ENCODE data around the gene TLE6.
"Not testable (repeated sequence)": the region's sequence is repeated elsewhere in the genome, so short reads cannot be mapped to it uniquely, and the experiment has no call there.

DNA sequence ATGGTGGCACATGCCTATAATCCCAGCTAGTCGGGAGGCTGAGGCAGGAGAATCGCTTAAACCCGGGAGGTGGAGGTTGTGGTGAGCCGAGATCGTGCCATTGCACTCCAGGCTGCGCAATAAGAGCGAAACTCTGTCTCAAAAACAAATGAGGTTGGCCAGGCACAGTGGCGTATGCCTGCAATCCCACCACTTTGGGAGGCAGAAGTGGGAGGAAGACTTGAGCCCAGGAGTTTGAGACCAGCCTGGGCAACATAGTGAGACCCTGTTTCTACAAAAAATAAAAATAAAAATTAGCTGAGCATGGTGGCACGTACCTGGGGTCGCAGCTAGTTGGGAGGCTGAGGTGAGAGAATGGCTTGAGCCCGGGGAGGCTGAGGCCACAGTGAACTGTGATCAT, 15.0 kb downstream of the TLE6 start:
- not testable (repeated sequence) for TF ChIP-seq POLR2A (IDR thresholded peaks at IDR 0.05; ENCODE audit: low read length); GATA1 (IDR thresholded peaks at IDR 0.05; ENCODE audit: low read depth, low read length)

Data from erythroblast (primary cell).